Stomach (tissue), 4 donors: Measurements from ENCODE around the gene TNRC18.

ENCODE experiments used
- EP300 ChIP-seq: sonication (generic); formaldehyde crosslinking; IDR thresholded peaks from one replicate; pipeline ENCODE4 v1.6.1; 2017; ENCODE audit warnings: antibody characterized with exemption
- POLR2A ChIP-seq, 4 donors: fragments of 450-650 bp; IDR thresholded peaks; one replicate each; pipeline ENCODE4 v1.6.1; 2016; ENCODE audit warnings: antibody characterized with exemption in 4 of 4, control low read depth in 2 of 4, mild to moderate bottlenecking in 1 of 4, moderate library complexity in 1 of 4
- POLR2AphosphoS5 ChIP-seq, 3 donors: sonication (generic); formaldehyde crosslinking; IDR thresholded peaks; one replicate each; pipeline ENCODE4 v1.6.1; 2016; ENCODE audit warnings: antibody characterized with exemption in 3 of 3
- TF ChIP-seq, protein P1 (sequence below), 7 experiments: fragments of 450-650 bp in 4 of 7; fragments of 200-600 bp in 3 of 7; sonication (generic) in 3 of 7; IDR thresholded peaks; one replicate each; pipeline ENCODE4 v1.5.1; 2016 to 2019; ENCODE audit warnings: antibody characterized with exemption in 7 of 7, control low read depth in 2 of 7, mild to moderate bottlenecking in 1 of 7

DNA sequence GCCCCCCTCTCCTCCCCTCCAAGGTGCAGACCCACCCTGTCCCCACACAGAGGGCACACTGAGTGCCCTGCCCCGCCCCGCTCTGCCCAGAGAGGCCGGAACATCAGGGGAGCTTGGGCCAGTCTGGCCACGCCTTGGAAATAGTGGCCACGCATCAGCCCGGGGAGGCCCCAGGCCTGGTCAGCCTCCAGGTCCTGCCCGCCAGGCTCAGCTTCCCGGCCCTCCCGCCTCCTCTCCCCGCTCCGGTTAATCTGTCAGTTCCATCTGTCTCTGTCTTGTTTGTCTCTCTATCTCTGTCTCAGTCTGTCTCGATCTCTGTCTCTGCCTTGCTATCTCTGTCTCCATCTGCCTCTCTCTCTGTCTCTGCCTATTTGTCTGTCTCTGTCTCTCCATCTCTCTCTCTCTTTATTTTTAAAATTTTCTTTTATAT lies 28.9 kb upstream of the TNRC18 start:
- TF ChIP-seq, protein P1, sequence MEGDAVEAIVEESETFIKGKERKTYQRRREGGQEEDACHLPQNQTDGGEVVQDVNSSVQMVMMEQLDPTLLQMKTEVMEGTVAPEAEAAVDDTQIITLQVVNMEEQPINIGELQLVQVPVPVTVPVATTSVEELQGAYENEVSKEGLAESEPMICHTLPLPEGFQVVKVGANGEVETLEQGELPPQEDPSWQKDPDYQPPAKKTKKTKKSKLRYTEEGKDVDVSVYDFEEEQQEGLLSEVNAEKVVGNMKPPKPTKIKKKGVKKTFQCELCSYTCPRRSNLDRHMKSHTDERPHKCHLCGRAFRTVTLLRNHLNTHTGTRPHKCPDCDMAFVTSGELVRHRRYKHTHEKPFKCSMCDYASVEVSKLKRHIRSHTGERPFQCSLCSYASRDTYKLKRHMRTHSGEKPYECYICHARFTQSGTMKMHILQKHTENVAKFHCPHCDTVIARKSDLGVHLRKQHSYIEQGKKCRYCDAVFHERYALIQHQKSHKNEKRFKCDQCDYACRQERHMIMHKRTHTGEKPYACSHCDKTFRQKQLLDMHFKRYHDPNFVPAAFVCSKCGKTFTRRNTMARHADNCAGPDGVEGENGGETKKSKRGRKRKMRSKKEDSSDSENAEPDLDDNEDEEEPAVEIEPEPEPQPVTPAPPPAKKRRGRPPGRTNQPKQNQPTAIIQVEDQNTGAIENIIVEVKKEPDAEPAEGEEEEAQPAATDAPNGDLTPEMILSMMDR (IDR thresholded peaks at IDR 0.05) = no peak
- no peak for TF ChIP-seq POLR2A (IDR thresholded peaks at IDR 0.05)
- TF ChIP-seq EP300 = no peak
- no peak for TF ChIP-seq POLR2AphosphoS5 (IDR thresholded peaks at IDR 0.05)
